Limb (tissue), 2 donors: ENCODE data around the gene PUS1.
"Not testable (repeated sequence)": the region's sequence is repeated elsewhere in the genome, so short reads cannot be mapped to it uniquely, and the experiment has no call there.

ENCODE experiments used
- DNase-seq, 2 donors: peaks; one replicate each; pipeline ENCODE4 v3.0.0-alpha.2; 2016; ENCODE audit errors: extremely low spot score in 2 of 2

PUS1 gene

GRCh38 chr12:131933387-131933786, 4.3 kb downstream of the PUS1 start:
- DNase-seq = no peak

DNA sequence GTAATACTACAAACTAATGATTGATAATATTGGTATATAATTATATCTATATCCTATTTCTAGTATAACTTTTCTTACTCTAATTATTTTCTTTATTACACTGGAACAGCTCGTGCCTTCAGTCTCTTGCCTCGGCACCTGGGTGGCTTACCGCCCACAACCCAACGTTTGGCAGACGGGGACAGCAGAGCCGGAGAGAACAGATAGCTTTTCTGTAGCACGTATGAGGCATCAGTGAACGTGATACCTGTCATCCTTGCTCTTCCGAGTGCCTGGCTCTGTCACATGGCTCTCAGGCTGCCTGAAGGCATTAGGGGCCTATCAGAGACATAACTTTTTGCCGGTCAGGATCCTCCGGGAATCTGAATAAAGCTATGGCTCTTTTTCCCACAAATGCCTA, 5.5 kb downstream of the PUS1 start:
- DNase-seq = no peak

- DNase-seq = no peak
Measured at GRCh38 chr12:131938082-131938481, 9.0 kb downstream of the PUS1 start.

GRCh38 chr12:131939007-131939406, 9.9 kb downstream of the PUS1 start:
- DNase-seq = no peak

DNA sequence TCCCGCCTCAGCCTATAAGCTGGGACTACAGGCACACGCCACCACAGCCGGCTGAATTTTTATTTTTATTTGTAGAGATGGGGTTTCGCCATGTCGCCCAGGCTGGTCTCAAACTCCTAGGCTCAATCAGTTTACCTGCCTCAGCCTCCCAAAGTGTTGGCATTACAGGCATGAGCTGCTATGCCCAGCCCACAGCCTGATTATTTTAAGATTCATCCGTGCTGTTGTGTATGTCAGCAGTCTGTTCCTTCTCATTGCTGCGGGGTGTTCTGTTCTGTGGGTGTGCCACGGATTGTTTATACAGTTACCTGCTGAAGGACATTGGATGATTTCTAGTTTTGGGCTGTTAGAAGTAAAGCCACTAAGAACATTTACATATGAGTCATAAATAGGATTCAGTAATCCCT, 11.1 kb downstream of the PUS1 start:
- DNase-seq = no peak

DNA sequence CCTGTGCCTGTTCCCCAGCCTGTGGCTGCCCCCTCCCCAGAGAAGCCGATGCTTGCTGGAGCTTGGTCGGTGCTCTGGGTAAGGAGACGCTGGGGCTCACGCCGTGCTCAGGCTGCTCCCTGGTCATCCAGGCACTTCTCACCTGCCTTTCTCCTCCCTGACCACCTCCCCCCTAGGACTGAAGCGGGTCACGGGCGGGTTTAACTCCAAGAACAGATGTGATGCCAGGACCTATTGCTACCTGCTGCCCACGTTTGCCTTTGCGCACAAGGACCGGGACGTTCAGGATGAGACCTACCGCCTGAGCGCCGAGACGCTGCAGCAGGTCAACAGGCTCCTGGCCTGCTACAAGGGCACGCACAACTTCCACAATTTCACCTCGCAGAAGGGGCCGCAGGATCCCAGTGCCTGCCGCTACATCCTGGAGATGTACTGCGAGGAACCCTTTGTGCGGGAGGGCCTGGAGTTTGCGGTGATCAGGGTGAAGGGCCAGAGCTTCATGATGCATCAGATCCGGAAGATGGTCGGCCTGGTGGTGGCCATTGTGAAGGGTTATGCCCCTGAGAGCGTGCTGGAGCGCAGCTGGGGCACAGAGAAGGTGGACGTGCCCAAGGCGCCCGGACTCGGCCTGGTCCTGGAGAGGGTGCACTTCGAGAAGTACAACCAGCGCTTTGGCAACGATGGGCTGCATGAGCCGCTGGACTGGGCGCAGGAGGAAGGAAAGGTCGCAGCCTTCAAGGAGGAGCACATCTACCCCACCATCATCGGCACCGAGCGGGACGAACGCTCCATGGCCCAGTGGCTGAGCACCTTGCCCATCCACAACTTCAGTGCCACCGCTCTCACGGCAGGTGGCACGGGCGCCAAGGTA, 12.3 kb downstream of the PUS1 start:
- DNase-seq = no peak

- DNase-seq = no peak
Measured at GRCh38 chr12:131941987-131942341, 12.9 kb downstream of the PUS1 start.

DNA sequence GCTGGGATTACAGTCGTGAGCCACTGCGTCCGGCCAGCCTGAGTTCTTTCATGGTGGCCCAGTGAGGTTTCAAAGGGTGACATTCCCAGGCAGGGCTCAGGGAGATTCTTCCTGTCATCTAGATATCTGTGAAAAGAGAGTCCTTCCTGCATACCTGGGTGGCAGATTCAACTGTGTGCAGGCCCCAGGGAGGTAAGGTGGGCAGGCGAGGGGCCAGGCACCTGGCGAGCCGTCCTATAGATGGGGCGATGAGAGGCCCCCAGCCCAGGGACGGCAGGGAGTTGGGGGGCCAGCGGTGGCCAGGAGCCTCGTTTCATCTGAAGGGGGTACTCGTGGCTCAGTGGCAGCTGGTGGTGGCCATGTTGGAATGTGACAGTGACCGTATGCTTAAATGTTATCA, 13.6 kb downstream of the PUS1 start:
- DNase-seq = no peak

DNA sequence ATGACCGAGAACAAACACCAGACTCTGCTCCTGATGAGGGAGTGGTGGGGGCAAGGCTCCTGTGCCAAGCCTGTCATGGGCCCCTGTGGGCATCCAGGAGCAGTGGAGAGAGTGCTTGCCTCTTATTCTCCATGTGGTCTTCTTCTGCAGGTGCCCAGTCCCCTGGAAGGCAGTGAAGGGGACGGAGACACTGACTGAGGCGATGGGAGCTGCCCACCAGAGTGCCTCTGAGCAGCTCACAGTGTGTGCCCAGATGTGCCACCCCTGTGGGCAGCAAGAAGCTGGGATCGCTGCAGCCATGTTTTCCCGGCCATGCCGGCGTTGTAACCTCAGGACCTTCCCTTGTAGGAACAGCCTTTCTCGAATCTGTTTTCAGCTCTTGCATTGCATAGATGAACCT, 14.3 kb downstream of the PUS1 start:
- no peak for DNase-seq

DNA sequence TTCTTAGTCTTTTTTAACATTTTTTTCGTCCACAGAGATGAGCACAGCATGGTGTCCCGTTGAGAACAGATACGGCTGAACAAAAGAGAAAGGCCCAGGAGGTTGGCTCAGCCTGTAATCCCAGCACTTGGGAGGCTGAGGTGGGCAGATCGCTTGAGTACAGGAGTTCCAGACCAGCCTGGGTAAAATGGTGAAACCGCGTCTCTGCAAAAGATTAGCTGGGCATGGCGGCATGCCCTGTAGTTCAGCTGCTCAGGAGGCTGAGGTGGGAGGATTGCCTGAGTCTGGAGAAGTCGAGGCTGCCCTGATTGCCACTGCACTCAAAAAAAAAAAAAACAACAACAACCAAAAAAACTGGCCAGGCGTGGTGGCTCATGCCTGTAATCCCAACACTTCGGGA, 14.8 kb downstream of the PUS1 start:
- DNase-seq = no peak

DNA sequence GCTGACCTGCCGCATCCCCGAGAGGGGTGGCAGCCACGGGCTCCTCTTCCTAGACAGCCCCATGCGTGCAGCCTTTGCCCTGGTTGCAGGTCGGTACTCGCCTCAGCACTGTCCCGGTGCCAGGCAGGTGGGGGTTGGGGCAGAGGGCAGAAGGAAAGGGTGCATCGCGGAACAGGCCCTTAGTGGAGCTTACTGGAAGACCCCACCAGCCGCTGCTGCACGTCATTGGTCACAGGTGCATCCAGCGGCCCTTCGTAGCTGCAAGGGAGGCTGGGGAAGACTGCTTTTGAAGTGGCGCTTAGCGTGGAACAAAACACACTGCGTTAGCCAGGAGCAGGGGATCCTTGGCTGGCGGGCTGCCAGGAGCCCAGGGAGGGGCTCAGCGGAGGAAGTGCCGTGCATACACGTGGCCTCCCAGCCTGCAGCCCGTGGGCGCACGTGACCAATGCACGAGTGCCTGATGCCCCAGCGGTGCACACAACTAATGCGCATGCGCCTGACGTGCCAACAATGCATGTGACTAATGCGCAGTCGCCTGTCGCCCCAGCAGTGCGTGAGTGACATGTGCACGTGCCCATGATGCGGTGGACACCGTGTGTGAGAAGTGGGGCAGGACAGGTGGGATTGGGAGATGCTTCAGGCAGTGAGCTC, 15.7 kb downstream of the PUS1 start:
- DNase-seq = no peak

DNA sequence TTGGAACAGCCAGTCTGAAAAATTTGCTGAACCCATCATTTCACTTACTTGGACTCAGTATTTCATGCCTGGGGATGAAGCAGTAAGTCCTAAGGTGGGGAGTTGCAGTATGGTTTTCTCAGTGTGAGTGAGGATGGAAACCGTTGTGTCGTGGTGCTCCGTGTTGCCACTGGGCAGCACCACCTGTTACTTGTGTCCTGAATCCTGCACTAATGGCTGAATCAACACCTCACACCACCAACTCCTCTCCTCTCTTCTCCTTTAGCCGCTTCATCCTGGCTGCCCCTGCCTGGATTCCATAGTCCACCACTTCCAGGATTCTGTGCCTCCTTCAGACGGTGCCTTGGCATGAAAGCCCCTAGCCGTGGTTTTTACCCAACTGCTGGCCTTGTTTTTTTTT, 17.7 kb downstream of the PUS1 start:
- no peak for DNase-seq

- DNase-seq = no peak
Measured at GRCh38 chr12:131947482-131948027, 18.5 kb downstream of the PUS1 start.

DNA sequence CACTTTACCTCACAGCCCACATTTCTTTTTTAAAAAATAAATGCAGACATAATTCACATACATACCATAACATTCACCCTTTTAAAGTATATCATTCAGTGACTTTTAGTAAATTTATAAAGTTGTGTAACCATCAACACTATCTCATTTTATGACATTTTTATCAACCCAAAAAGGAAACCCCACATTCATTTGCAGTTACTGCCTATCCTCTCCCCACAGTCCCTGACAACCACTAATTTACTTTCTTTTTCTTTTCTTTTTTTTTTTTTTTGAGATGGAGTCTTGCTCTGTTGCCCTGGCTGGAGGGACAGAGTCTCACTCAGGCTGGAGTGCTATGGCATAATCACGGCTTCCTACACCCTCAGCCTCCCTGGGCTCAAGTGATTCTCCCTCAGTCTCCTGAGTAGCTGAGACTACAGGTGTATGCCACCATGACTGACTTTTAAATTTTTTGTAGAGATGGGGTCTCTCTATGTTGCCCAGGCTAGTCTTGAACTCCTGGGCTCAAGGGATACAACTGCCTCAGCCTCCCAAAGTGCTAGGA, 19.2 kb downstream of the PUS1 start:
- no peak for DNase-seq

DNA sequence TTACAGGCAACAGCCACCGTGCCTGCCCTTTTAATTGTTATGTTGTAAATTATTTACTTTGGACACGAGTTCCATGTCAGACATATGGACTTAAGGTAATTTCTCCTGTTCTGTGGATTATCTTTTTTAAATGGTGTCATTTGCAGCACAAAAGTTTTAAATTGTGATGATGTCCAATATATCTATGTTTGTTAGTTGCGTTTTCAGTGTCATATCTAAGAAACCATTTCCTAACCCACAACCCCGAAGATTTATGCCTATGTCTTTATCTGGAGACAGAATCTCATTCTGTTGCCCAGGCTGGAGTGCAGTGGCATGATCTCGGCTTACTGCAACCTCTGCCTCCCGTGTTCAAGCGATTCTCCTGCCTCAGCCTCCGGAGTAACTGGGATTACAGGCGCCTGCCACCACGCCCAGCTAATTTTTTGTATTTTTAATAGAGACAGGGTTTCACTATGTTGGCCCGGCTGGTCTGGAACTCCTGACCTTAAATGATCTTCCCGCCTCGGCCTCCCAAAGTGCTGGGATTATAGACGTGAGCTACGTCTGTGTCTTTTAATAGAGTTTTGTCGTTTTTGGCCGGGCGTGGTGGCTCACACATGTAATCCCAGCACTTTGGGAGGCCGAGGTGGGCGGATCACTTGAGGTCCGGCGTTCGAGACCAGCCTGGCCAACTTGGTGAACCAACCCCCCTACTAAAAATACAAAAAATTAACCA, 19.8 kb downstream of the PUS1 start:
- not testable (repeated sequence) for DNase-seq

DNA sequence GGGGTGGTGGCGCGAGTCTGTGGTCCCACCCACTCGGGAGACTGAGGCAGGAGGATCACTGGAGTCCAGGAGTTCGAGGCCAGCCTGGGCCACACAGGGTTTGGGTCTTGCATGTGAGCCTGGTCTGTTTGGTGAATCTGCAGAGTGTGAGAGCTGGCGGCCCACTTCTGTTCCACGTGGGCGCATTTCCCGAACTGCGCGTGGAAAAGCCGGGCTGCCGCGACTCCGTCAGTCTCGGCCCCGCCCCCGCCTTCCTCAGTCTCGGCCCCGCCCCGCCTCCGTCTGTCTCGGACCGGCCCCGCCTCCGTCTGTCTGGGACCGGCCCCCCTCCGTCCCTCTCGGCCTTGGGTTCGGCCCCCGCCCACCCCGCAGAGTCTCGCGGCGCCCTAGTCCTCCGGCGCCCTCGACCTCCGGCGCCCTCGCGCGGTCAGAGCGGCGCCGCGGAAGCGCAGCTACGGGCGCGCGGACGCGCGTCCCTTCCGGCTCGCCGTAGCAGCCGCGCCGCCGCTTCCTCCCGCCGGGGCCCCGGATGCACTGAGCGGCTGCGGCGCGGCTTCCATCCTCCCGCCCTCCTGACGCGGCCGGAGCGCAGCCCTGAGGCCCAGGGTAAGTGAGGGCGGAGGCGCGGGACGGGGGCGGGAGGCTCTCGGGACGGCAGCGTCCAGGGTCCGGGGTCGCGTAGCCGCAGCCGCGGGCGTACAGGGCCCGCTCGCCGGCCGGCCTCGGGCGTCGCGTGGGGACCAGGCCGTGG, 20.5 kb downstream of the PUS1 start, which contains the start of gene EP400:
TSS of gene EP400 (plus strand) at position 512 of the 751 bp plus-strand sequence. CDS start 10,678 bp downstream, outside the sequence.
- peak; percentile 95 to 96 for DNase-seq

- DNase-seq = peak in 1 of 2 donors; percentile 70
Measured at GRCh38 chr12:131950182-131950913, 21.3 kb downstream of the PUS1 start.

GRCh38 chr12:131953810-131954209, 24.7 kb downstream of the PUS1 start:
- not testable (repeated sequence) for DNase-seq

- not testable (repeated sequence) for DNase-seq
Measured at GRCh38 chr12:131954460-131954859, 25.4 kb downstream of the PUS1 start.

DNA sequence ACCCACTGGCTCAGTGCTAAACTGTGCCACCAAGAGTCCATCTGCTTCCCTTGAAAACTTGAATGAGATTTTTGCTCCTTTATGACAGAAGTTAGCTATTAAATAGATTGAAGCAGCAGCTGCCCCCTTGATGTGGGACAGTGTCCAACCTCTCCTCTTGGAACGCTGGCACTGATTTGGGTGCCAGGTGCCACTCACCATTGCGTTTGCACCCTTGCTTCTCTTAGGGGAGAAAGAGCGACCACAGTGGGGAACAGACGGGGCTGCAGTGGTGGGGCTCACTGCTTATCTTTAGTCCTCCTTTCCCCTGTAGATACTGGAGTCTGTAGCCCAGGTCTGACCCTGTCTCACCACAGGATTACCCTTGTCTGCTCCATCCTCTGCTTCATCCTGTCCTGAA, 30.0 kb downstream of the PUS1 start:
- DNase-seq = no peak
